PC-9 (cell line): ENCODE results near the gene PALD1.

Experiments
- CTCF ChIP-seq: fragments of 200-600 bp; sonication (generic); conservative IDR thresholded peaks from 2 replicates; pipeline ENCODE4 v1.6.1; 2017; ENCODE audit warnings: mixed run types, antibody characterized with exemption, mild to moderate bottlenecking, moderate library complexity
- EZH2 ChIP-seq: fragments of 200-600 bp; sonication (generic); IDR thresholded peaks from 2 replicates; pipeline ENCODE4 v1.8.0; 2017; ENCODE audit warnings: antibody characterized with exemption, low read depth

DNA sequence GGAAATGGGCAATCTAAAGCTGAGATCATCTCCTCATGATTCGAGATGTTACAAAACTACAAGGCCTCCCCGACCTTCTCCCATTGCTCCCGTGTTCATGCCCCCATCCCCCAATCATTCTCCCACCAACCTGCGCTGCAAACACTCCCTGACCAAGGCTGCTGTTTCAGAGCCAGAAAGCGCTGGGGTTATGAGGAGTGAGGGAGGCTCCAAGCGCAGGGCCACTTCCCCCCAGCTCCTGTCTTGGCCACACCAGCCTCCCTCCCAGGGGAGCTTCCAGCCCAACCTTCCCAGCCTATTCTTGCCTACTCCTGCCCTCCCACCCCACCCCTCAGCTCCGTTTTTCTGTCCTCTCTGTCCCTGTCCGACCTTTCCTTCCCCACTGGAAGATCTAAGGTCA lies 22.4 kb upstream of the PALD1 start:
- TF ChIP-seq CTCF, result no peak
- TF ChIP-seq EZH2, result no peak
